Measurements from ENCODE around the gene KANK2.

- TF ChIP-seq, protein P1, sequence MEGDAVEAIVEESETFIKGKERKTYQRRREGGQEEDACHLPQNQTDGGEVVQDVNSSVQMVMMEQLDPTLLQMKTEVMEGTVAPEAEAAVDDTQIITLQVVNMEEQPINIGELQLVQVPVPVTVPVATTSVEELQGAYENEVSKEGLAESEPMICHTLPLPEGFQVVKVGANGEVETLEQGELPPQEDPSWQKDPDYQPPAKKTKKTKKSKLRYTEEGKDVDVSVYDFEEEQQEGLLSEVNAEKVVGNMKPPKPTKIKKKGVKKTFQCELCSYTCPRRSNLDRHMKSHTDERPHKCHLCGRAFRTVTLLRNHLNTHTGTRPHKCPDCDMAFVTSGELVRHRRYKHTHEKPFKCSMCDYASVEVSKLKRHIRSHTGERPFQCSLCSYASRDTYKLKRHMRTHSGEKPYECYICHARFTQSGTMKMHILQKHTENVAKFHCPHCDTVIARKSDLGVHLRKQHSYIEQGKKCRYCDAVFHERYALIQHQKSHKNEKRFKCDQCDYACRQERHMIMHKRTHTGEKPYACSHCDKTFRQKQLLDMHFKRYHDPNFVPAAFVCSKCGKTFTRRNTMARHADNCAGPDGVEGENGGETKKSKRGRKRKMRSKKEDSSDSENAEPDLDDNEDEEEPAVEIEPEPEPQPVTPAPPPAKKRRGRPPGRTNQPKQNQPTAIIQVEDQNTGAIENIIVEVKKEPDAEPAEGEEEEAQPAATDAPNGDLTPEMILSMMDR (IDR thresholded peaks at IDR 0.05), result no peak
- TF ChIP-seq POLR2A (IDR thresholded peaks at IDR 0.05), result no peak
These were observed 80.8 kb downstream of the KANK2 start for GRCh38 chr19:11116507-11116906.
